ENCODE results near the gene JPH3. TPM values are rescaled to one million over a fixed set of nuclear protein-coding genes. Genes with fewer than 3 reads are reported as not detected.

JPH3 gene
- total and polyA plus RNA-seq, 2 experiments from 2014 or later, result 8.0 to 39.3 TPM

DNA sequence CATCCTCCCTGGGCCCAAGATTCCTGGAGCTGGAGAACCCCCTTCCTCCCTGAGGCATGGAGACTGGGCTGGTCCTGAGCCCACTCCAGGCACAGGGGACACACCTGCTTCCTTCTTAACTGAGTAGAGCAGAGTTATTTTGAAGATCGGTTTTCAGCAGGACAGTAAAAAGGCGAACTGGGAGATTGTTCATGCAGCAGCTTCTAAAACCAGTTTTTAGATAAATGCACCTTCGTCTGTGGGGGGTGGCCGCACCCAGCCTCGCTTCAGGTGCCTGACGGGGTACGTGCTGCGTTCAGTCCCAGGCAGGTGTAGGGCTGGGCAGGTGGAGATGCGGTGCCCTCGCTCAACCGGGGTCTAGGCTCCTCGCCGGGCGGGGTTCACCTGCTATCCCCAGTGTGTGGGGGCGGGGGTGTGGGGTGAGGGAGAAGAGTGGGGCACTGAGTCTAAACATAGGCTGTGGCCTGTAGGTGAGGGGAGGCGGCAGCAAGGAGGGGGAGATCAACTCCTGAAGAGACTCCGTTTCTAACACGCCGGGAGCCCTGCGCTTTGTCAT lies 69.5 kb downstream of the JPH3 start:
- no peaks in the 10 kb centered on the region for H3K4me1 ChIP-seq (ENCODE audit: low read depth)
- no peaks in the 10 kb centered on the region for H3K36me3 ChIP-seq
- no peaks in the 10 kb centered on the region for H3K9me3 ChIP-seq (ENCODE audit: low read depth)
- H3K27ac ChIP-seq, result no peak overlapping the region
- DNase-seq (ENCODE audit: low read depth in 1 of 2, low spot score in 1 of 2), result no peak
- H3K4me3 ChIP-seq, result no peak overlapping the region
- TF ChIP-seq, protein P1, sequence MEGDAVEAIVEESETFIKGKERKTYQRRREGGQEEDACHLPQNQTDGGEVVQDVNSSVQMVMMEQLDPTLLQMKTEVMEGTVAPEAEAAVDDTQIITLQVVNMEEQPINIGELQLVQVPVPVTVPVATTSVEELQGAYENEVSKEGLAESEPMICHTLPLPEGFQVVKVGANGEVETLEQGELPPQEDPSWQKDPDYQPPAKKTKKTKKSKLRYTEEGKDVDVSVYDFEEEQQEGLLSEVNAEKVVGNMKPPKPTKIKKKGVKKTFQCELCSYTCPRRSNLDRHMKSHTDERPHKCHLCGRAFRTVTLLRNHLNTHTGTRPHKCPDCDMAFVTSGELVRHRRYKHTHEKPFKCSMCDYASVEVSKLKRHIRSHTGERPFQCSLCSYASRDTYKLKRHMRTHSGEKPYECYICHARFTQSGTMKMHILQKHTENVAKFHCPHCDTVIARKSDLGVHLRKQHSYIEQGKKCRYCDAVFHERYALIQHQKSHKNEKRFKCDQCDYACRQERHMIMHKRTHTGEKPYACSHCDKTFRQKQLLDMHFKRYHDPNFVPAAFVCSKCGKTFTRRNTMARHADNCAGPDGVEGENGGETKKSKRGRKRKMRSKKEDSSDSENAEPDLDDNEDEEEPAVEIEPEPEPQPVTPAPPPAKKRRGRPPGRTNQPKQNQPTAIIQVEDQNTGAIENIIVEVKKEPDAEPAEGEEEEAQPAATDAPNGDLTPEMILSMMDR (IDR thresholded peaks at IDR 0.05; ENCODE audit: low read depth, low read length), result no peak
- no peaks in the 10 kb centered on the region for H3K27me3 ChIP-seq

DNA sequence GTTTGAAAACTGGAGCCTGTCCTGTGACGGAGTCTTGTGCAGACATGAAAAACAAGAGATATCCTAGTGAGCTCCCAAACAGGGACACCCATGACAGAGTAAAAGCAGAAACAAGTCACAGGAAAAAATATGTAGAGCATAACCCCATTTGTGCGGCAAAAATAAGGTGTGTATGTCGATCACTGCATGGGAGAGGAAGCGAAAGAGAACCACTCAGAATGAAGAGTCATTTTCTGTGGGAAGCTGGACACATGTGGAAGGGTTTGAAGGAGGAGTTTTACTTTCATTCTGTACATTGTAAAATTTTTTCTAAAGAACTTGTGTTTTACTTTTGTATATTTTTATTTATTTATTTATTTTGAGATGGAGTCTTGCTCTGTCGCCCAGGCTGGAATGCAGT lies 72.1 kb downstream of the JPH3 start:
- Histone ChIP-seq H3K4me3 (no peak overlapping the region), H3K36me3 (no peaks in the 10 kb centered on the region), H3K4me1 (ENCODE audit: low read depth) (no peaks in the 10 kb centered on the region), H3K27me3 (no peaks in the 10 kb centered on the region), H3K27ac (no peak overlapping the region), H3K9me3 (ENCODE audit: low read depth) (no peaks in the 10 kb centered on the region)
- DNase-seq (ENCODE audit: low read depth in 1 of 2, low spot score in 1 of 2), result no peak
- TF ChIP-seq, protein P1 (IDR thresholded peaks at IDR 0.05; ENCODE audit: low read depth, low read length), result no peak

DNA sequence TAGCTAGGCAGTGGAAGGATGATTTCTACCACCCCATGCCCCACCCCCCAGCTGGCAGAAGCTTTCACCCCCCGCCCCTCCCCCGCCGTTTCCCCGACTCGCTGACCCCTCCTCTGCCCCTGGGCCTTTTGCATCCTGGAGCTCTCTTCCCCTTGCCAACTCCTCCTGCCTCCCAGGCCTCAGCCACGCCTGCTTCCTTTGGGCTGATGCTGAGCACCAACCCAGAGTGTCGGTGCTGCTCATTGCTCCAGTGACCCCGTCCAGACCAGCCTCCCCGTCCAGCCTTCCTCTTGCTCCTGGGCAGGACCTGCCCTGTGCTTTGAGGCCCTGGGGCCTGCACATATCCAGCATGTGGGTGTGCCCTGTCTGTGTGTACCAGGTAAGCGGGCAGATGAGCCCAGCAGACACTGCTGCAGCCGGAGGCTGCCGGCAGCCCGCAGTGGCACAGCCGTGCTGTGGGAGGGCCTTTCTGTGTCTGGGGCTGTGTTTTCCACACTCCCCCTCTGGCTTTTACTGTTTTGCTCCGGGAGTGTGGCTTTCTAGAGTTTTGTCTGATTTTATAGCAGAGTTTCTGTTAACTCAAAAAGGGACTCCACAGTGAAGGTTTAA lies 72.9 kb downstream of the JPH3 start:
- H3K27ac ChIP-seq, result no peak overlapping the region
- H3K27me3 ChIP-seq, result no peaks in the 10 kb centered on the region
- DNase-seq (ENCODE audit: low read depth in 1 of 2, low spot score in 1 of 2), result no peak
- TF ChIP-seq, protein P1 (IDR thresholded peaks at IDR 0.05; ENCODE audit: low read depth, low read length), result no peak
- H3K9me3 ChIP-seq (ENCODE audit: low read depth), result no peaks in the 10 kb centered on the region
- no peak overlapping the region for H3K4me3 ChIP-seq
- no peaks in the 10 kb centered on the region for H3K36me3 ChIP-seq
- H3K4me1 ChIP-seq (ENCODE audit: low read depth), result no peaks in the 10 kb centered on the region

DNA sequence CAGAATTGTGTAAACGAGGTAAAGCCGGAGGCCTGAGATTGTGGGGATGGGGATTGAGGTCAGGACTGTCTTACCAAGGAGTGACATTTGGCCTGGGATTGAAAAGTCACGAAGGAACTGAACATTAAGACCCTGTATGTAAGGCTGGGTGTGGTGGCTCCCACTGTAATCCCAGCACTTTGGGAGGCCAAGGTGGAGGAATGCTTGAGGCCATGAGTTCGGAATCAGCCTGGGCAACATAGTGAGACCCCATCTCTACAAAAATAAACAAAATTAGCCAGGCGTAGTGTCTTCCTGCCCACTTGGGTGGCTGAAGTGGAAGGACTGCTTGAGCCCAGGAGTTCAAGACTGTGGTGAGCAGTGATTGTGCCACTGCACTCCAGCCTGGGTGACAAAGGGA lies 75.5 kb downstream of the JPH3 start:
- no peaks in the 10 kb centered on the region for H3K4me1 ChIP-seq (ENCODE audit: low read depth)
- TF ChIP-seq, protein P1 (IDR thresholded peaks at IDR 0.05; ENCODE audit: low read depth, low read length), result no peak

DNA sequence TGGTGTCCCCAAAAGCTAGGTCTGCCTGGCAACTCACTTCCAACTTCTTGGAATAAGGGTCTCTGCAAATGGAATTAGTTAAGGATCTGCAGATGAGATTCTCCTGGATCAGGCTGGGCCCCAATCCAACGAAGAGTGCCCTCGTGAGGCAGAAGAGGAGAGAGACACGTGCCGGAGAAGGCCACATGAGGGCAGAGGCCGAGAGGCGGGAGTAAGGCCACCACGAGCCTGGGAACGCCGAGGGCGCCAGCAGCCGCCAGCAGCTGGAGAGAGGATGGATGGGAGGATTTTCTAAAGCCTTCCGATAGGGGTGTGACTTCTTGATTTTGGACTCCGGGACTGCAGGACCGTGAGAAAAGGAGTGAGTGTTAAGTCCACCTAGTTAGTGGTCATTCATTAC lies 76.3 kb downstream of the JPH3 start:
- Histone ChIP-seq H3K27ac (no peak overlapping the region), H3K9me3 (ENCODE audit: low read depth) (no peaks in the 10 kb centered on the region), H3K36me3 (no peaks in the 10 kb centered on the region), H3K4me3 (no peak overlapping the region), H3K4me1 (ENCODE audit: low read depth) (no peaks in the 10 kb centered on the region), H3K27me3 (no peaks in the 10 kb centered on the region)
- no peak for DNase-seq (ENCODE audit: low read depth in 1 of 2, low spot score in 1 of 2)
- TF ChIP-seq, protein P1 (IDR thresholded peaks at IDR 0.05; ENCODE audit: low read depth, low read length), result no peak

More for the DNA sequence above, 75.5 kb downstream of the JPH3 start:
- H3K36me3 ChIP-seq, result no peaks in the 10 kb centered on the region
- no peak for DNase-seq (ENCODE audit: low read depth in 1 of 2, low spot score in 1 of 2)
- H3K4me3 ChIP-seq, result no peak overlapping the region
- no peaks in the 10 kb centered on the region for H3K9me3 ChIP-seq (ENCODE audit: low read depth)
- H3K27me3 ChIP-seq, result no peaks in the 10 kb centered on the region
- H3K27ac ChIP-seq, result no peak overlapping the region
